GM21786 (cell line): ENCODE measurements around the gene EN2.

ENCODE experiments used
- ATAC-seq: cut with Tn5 transposase; IDR thresholded peaks from one replicate; pipeline ENCODE4 v1.9.1; 2021; ENCODE audit not compliant: unreplicated experiment

The EN2 gene

GRCh38 chr7:155463114-155463811 is 5.3 kb downstream of the EN2 start:
- no peak for ATAC-seq

DNA sequence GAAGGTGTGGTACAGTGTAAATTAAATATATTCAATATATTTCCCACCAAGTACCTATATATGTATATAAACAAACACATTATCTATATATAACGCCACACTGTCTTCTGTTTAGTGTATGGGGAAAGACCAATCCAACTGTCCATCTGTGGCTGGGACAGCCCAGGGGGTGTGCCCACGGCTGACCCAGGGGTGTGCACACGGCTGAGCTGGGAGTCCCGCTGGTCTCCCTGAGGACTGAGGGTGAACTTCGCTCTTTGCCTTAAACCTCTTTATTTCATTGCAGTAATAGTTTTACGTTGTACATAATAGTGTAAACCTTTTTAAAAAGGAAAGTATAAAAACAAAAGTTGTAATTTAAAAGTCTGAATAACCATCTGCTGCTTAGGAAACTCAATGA is 6.3 kb downstream of the EN2 start:
- ATAC-seq, result no peak

- no peak for ATAC-seq
These were observed 7.2 kb downstream of the EN2 start for GRCh38 chr7:155464948-155465739.

DNA sequence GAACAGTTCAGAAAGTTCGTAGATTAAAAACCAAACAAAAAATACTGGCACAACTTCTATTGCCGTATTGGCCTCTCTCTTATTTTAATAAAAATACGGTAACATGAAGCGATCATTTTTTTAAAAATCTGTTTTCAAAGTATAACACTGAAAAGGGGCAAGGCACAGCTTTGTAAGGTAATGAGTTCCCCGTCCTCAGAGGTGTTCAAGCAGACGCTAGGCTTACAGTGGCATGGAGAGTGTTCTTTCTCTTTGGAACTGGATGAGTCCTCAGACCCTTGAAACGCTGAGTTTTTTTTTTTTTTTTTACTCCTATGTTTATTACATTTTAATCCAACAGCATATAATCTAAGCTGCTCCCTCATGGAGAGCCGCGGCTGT is 7.8 kb downstream of the EN2 start:
- no peak for ATAC-seq

- no peak for ATAC-seq
These were observed 8.3 kb downstream of the EN2 start for GRCh38 chr7:155466142-155466813.

- ATAC-seq, result no peak
These were observed 9.1 kb downstream of the EN2 start for GRCh38 chr7:155466814-155467733.

DNA sequence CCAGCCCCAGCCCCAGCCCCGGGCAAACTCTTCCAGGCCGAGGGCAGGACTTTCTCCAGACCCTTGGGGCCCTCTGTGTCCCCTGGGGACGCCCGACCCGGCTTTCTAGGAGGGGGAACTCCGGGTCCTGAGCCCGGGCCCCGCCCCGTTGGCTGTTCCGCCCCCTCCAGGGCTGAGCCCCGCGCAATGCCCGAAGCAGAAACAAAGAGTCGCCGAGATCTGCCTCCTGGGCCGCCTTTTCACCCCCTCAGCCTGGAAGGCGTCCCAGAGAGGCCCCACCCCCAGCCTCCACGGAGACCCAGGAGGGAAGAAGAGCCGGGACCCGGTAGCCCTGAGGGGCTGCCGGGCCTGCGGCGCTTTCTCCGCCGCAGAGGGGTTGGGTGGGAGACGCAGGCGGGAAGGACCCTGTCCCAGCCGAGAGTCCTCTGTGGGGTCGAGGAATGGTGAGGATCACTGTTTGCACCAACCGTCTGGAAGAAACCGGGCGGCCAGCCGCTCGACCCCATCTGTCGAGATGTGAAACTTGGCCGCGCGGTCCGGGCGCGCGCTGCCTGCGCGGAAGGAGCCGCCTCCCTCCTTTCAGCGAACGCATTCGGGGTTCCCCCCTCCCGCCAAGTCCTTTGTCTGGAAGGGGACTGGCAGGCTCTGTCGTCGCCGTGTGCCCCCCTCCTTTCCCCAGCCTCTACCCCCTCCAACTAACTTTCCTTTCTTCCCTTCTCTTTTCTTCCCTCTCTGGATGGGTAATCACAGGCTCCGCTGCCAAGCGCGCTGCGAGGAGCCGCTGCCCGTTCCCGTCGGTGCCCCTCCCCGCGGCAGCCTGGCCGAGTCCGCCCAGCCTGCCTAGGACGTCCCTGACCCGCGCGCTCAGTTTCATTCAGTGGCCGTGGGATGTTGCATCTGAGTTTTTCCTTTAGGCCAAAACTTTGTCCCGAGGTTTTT is 10.2 kb downstream of the EN2 start:
- no peak for ATAC-seq

GRCh38 chr7:155468785-155469148 is 10.8 kb downstream of the EN2 start:
- ATAC-seq, result no peak

DNA sequence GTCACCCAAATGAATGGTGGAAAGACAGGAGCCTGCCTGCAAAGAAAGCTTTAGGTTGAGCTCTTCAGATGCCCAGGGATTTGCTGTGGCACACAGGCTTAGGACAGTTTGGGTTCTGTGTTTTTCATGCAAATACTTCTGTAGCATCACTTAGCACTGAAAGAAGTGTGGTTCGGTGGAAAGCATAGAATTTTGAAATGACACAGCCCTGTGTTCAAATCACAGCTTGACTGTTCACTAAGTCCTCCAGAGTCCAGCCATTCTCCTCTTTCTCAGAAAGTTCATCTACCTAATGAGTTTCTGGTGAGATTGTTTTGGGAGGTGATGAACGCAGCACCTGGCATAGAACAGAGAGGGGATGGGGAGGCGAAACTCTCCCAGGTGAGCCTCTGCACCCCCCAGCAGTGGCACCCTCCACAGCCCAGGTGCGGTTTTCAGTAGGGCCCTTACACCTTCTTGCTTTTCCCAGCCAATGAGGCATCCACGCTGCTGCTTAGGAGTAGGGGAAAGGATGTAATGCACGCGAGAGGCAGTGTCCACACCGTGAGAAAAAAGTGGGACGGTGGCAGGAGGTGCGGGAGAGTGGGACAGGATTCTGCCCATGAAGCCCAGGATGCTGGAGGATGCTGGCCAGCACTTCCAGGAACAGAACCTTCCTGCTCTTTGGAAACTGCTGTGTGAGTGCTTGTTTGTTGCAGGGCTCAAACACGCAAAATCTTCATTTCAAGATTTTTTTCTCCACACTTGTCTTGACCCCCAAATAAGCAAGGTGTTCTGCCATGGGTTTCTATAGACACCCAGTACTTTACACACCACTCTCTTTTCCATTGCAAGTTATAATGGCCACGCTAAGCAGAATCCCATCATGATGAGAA is 11.6 kb downstream of the EN2 start:
- ATAC-seq, result no peak

GRCh38 chr7:155470186-155470487 is 12.2 kb downstream of the EN2 start:
- no peak for ATAC-seq

GRCh38 chr7:155470686-155471638 is 13.0 kb downstream of the EN2 start:
- no peak for ATAC-seq

DNA sequence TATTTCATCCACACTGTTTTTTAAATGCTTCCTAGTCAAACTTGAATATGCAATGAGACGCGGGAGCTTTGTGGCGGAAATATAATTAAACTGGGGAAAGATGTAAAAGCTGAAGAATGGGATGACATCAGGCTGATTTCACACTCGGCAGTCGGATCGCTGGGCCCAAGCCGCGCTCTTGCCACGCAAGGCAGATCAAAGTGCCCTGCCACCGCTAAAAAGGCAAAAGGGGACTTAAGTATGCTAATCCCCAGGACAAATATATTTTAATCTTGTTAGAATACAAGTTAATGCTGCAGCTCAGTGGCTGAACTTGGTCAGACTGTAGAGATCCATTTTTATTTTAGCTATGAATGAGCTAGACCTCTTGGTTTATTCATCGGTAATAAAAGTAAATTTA is 13.8 kb downstream of the EN2 start:
- no peak for ATAC-seq

DNA sequence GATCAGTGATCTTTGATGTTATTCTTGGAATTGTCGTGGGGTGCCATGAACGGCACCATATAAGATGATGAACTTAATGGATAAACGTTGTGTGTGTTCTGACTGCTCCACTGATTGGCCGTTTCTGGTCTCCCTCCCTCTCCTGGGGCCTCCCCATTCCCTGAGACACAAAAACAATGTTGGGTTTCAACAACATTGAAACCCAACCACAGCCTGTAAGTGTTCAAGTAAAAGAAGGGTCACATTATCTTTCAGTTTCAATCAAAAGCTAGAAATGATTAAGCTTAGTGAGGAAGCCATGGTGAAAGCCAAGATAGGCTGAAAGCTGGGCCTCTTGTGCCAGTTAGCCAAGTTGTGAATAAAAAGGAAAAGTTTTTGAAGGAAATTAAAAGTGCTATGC is 19.5 kb downstream of the EN2 start:
- peak; percentile 98 for ATAC-seq

DNA sequence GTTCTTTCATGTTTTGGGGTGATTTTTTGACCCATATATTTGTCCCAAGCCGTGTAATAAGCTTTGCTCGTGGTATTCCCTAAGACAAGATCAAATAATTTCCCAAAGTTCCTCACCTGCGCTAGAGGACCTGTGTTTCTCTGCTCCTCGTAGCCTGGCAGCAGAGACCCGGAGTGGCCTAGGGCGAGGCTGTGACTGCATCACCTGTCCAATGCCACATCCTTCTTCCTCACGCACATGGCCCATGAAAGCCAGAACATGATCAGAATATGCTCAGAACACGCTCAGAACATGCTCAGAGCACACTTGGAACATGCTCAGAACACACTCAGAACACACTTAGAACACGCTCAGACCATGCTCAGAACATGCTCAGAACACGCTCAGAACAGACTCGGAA is 23.8 kb downstream of the EN2 start:
- no peak for ATAC-seq

DNA sequence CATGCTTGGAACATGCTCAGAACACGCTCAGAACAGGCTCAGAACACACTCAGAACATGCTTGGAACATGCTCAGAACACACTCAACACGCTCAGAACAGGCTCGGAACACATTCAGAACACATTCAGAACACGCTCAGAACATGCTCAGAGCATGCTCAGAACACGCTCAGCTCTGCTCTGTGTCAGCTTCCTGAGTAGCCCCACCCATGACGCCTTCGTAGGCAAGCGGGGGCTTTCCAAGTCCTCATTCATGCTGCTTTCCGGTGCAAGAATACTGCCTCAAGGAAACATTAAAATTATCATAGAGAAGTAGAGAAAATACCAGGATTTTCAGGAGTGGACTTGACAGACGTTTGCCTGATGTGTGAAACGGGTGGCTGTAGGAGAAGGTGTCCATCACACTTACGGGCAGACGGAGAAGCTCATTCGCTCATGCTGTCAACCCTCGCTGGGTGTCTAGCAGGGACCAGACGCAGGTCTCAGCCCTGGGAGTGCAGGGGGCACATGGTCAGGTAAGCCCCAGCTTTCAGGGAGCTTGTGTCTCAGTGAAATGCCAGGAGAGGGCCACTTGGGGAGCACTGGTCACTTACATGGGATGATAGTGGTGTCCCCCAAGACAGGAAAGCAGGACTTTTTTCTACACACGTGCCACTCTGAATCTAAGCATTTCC is 24.7 kb downstream of the EN2 start:
- ATAC-seq, result no peak

- ATAC-seq, result no peak
These were observed 25.3 kb downstream of the EN2 start for GRCh38 chr7:155483245-155483644.

DNA sequence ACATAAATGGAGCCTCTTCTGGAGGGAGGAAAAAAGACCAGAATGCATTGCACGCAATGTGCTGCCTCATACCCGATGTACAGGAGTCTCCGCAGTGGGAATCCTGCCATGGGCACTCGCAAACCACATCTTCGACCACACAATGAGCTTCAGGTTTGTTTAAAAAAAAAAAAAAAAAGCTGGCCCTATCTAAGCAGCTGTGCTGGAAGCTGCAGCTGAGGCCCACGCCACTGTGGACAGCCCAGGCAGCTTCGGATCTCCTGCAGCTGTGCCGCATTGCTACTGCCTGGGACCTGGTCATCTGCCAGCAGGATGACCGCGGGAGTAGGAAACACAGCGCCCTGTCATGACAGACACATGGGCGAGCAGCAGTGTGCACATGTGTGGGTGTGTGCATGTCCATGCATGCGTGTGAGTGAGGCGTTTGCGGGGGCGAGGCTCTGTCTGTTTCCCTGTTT is 26.0 kb downstream of the EN2 start:
- ATAC-seq, result no peak
